GM12875 (cell line): Measurements from ENCODE around the gene STAU1.

Experiments used
- H3K4me3 ChIP-seq: one replicate; pipeline ENCODE4 v1.5.1; 2011; ENCODE audit warnings: low read depth, low read length, control low read depth
- CTCF ChIP-seq: IDR thresholded peaks from 2 replicates; pipeline ENCODE4 v1.5.1; 2011; ENCODE audit warnings: low read depth, mild to moderate bottlenecking, control low read depth, inconsistent platforms, low read length, moderate library complexity, borderline replicate concordance; ENCODE audit not compliant: insufficient read depth

The STAU1 gene

GRCh38 chr20:49074521-49074920 lies 113.6 kb downstream of the STAU1 start:
- no peak overlapping the region for H3K4me3 ChIP-seq
- no peak for TF ChIP-seq CTCF
